A549 (cell line): ENCODE measurements around the gene SEMA5A. TPM values are rescaled to one million over a fixed set of nuclear protein-coding genes. Genes with fewer than 3 reads are reported as not detected.

Experiments used
- ATAC-seq, 2 experiments: fragments of 200-7000 bp in 1 of 2; fragments of >200 bp in 1 of 2; cut with Nextera tagmentation in 1 of 2; cut with Tn5 transposase in 1 of 2; 3 replicates each; pipeline versions ENCODE4 v1.8.0 to v1.9.1; 2018 to 2020; ENCODE audit warnings: mild to moderate bottlenecking in 1 of 2, moderate library complexity in 1 of 2
- CTCF ChIA-PET: fragments of 300-600 bp; sonication (Branson Sonifier 250); formaldehyde crosslinking; extraction: SDS; loops from one replicate; lab custom pipeline; 2021; ENCODE audit warnings: antibody characterized with exemption, inconsistent platforms; lab: Yijun Ruan, JAX
- POLR2A ChIA-PET: fragments of 350-600 bp; formaldehyde crosslinking; extraction: SDS; loops from one replicate; lab custom pipeline; 2021; ENCODE audit warnings: antibody characterized with exemption, inconsistent platforms; lab: Yijun Ruan, JAX
- DNase-seq, 2 experiments: peaks; one replicate each; pipeline versions ENCODE4 v3.0.0 to v3.0.0-alpha.2; 2011 to 2016; ENCODE audit warnings: low read depth in 1 of 2, low spot score in 1 of 2
- FAIRE-seq: peaks from 2 replicates; lab custom pipeline; 2011; peaks lifted over from hg19 to GRCh38; lab: Jason Lieb, UNC
- H3K27ac ChIP-seq, 2 experiments: fragments of >200 bp; sonication (Bioruptor Twin); formaldehyde crosslinking; 3 replicates each; pipeline ENCODE4 v1.5.1; 2016 to 2017
- H3K4me1 ChIP-seq: fragments of >200 bp; sonication (Bioruptor Twin); formaldehyde crosslinking; 3 replicates; pipeline ENCODE4 v1.6.1; 2016
- H3K4me2 ChIP-seq: fragments of >200 bp; sonication (Bioruptor Twin); formaldehyde crosslinking; 3 replicates; pipeline ENCODE4 v1.6.1; 2016
- H3K4me3 ChIP-seq: fragments of >200 bp; sonication (Bioruptor Twin); formaldehyde crosslinking; 3 replicates; pipeline ENCODE4 v1.5.1; 2016
- H3K9me3 ChIP-seq: fragments of >200 bp; sonication (Bioruptor Twin); formaldehyde crosslinking; 3 replicates; pipeline ENCODE4 v1.6.1; 2016
- BHLHE40 ChIP-seq: IDR thresholded peaks from 2 replicates; pipeline ENCODE4 v1.6.1; 2012; ENCODE audit warnings: low read depth, low read length, inconsistent platforms
- CBX8 ChIP-seq: fragments of 200-600 bp; sonication (generic); IDR thresholded peaks from 2 replicates; pipeline ENCODE4 v1.6.1; 2016
- CEBPB ChIP-seq, 2 experiments: fragments of >200 bp in 1 of 2; sonication (Bioruptor Twin) in 1 of 2; formaldehyde crosslinking in 1 of 2; IDR thresholded peaks; 2 replicates each; pipeline ENCODE4 v1.6.1; 2012 to 2016
- CHD4 ChIP-seq: fragments of 200-600 bp; sonication (generic); IDR thresholded peaks from 2 replicates; pipeline ENCODE4 v1.6.1; 2016; ENCODE audit warnings: antibody characterized with exemption, mild to moderate bottlenecking, borderline replicate concordance
- EHMT2 ChIP-seq: fragments of 200-600 bp; sonication (generic); IDR thresholded peaks from 2 replicates; pipeline ENCODE4 v1.6.1; 2016; ENCODE audit warnings: antibody characterized with exemption, low read depth, mild to moderate bottlenecking, moderate library complexity
- FOSB ChIP-seq: fragments of 250-450 bp; sonication (Bioruptor Pico); IDR thresholded peaks from 2 replicates; pipeline ENCODE4 v1.5.0; 2020; ENCODE audit warnings: mild to moderate bottlenecking, moderate library complexity
- FOSL2 ChIP-seq, 2 experiments: fragments of 450-650 bp in 1 of 2; fragments of >200 bp in 1 of 2; sonication (Bioruptor Twin) in 1 of 2; formaldehyde crosslinking; IDR thresholded peaks; 2 replicates each; pipeline versions ENCODE4 v1.5.0 to v1.6.1; 2016 to 2020; ENCODE audit warnings: mild to moderate bottlenecking in 1 of 2, moderate library complexity in 1 of 2
- HMGXB4 ChIP-seq: fragments of 250-450 bp; sonication (Bioruptor Pico); IDR thresholded peaks from 2 replicates; pipeline ENCODE4 v1.5.0; 2021; ENCODE audit warnings: mild to moderate bottlenecking, moderate library complexity, borderline replicate concordance
- JUNB ChIP-seq: fragments of >200 bp; sonication (Bioruptor Twin); formaldehyde crosslinking; IDR thresholded peaks from 2 replicates; pipeline ENCODE4 v1.6.1; 2016
- NPAS2 ChIP-seq: fragments of 250-450 bp; sonication (Bioruptor Pico); IDR thresholded peaks from 2 replicates; pipeline ENCODE4 v1.8.0; 2022; ENCODE audit warnings: mild to moderate bottlenecking, moderate library complexity, borderline replicate concordance
- PHF8 ChIP-seq: fragments of 200-600 bp; sonication (generic); IDR thresholded peaks from 2 replicates; pipeline ENCODE4 v1.6.1; 2016; ENCODE audit warnings: low read depth, mild to moderate bottlenecking, antibody characterized with exemption, moderate library complexity, borderline replicate concordance
- POLR2A ChIP-seq: IDR thresholded peaks from 2 replicates; pipeline ENCODE4 v1.6.1; 2012; ENCODE audit warnings: mild to moderate bottlenecking, low read length
- RAD21 ChIP-seq, 2 experiments: fragments of >200 bp in 1 of 2; sonication (Bioruptor Twin) in 1 of 2; formaldehyde crosslinking in 1 of 2; IDR thresholded peaks in 1 of 2; conservative IDR thresholded peaks in 1 of 2; 2 replicates in 1 of 2; 3 replicates in 1 of 2; pipeline ENCODE4 v1.6.1; 2012 to 2018; ENCODE audit warnings: inconsistent platforms in 1 of 2
- SMC3 ChIP-seq: fragments of >200 bp; sonication (Bioruptor Twin); formaldehyde crosslinking; IDR thresholded peaks from 3 replicates; pipeline ENCODE4 v1.6.1; 2018; ENCODE audit warnings: inconsistent platforms
- ZSCAN20 ChIP-seq: fragments of 250-450 bp; sonication (Bioruptor Pico); IDR thresholded peaks from 2 replicates; pipeline ENCODE4 v1.8.0; 2022; ENCODE audit warnings: mild to moderate bottlenecking, moderate library complexity
- WGBS: methylation state at CpG from one replicate; pipeline ENCODE4 v1.1.6; 2017; ENCODE audit errors: missing lambda C conversion rate; 5-methylcytosine and 5-hydroxymethylcytosine counted together
- polyA plus RNA-seq, 4 experiments: library from polyadenylated mRNA; depleted of rRNA in 3 of 4; stranded (reverse); fragments of >200 nt; fragmentation: RNase III in 1 of 4; extraction: RNeasy Plus Mini Kit Qiagen cat#74134 plus additional on column Dnase treatment in 1 of 4; gene quantifications; 2 replicates in 3 of 4; 3 replicates in 1 of 4; pipeline ENCODE4 v1.2.3, GENCODE V29; 2011 to 2017
- TF ChIP-seq, protein P1 (sequence below): fragments of >200 bp; sonication (Bioruptor Twin); formaldehyde crosslinking; IDR thresholded peaks from 2 replicates; pipeline ENCODE4 v1.6.1; 2016
- TF ChIP-seq, protein P2 (sequence below): fragments of >200 bp; sonication (Bioruptor Twin); formaldehyde crosslinking; IDR thresholded peaks from 3 replicates; pipeline ENCODE4 v1.6.1; 2016
- TF ChIP-seq, protein P3 (sequence below): fragments of >200 bp; sonication (Bioruptor Twin); formaldehyde crosslinking; IDR thresholded peaks from 3 replicates; pipeline ENCODE4 v1.5.1; 2016

The SEMA5A gene
- polyA plus RNA-seq, 2 of the 4 experiments (the other 2 are of a cell fraction) = not detected

DNA sequence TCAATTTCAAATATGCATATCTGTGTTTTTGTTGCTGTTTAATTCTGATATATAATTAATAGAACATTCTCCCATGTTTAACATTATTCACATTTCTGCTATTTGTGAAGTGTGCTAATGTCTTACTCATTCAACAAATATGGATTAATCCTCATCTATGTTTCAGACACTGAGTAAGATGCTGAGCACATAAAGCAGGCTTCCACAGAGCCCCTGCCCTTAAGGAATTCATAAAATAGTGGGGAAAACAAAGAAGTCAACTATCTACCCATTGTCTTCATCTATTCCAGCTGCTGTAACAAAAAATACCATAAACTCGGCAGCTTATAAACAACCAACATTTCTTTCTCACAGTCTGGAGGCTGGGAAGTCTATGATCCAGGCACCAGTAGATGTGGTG lies 333.3 kb downstream of the SEMA5A start:
- DNase-seq (no peak), FAIRE-seq (no peak), ATAC-seq (no peak)
- no peak overlapping the region for H3K4me2 ChIP-seq
- no peaks in the 10 kb centered on the region for H3K4me1 ChIP-seq
- POLR2A ChIA-PET = no interaction called here
- WGBS = 7% methylated on average over 1 of the region's 1 CpG
- H3K9me3 ChIP-seq = no peaks in the 10 kb centered on the region
- no peak overlapping the region for H3K4me3 ChIP-seq
- CTCF ChIA-PET = interaction anchor here (4.3 kb wide), 1 partner anchor 1285 kb away, joined by 18 read pairs; no protein-coding TSS in a partner anchor
- TF ChIP-seq, protein P1, sequence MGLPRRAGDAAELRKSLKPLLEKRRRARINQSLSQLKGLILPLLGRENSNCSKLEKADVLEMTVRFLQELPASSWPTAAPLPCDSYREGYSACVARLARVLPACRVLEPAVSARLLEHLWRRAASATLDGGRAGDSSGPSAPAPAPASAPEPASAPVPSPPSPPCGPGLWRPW = no peak
- TF ChIP-seq JUNB (no peak), FOSB (CRISPR knock-in tag) (no peak), CHD4 (no peak), EHMT2 (no peak), CBX8 (no peak), BHLHE40 (no peak), CEBPB (IDR thresholded peaks at IDR 0.05) (no peak), NPAS2 (no peak), POLR2A (no peak)
- TF ChIP-seq, protein P2, sequence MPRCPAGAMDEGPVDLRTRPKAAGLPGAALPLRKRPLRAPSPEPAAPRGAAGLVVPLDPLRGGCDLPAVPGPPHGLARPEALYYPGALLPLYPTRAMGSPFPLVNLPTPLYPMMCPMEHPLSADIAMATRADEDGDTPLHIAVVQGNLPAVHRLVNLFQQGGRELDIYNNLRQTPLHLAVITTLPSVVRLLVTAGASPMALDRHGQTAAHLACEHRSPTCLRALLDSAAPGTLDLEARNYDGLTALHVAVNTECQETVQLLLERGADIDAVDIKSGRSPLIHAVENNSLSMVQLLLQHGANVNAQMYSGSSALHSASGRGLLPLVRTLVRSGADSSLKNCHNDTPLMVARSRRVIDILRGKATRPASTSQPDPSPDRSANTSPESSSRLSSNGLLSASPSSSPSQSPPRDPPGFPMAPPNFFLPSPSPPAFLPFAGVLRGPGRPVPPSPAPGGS = no peak
- H3K27ac ChIP-seq = no peak overlapping the region

DNA sequence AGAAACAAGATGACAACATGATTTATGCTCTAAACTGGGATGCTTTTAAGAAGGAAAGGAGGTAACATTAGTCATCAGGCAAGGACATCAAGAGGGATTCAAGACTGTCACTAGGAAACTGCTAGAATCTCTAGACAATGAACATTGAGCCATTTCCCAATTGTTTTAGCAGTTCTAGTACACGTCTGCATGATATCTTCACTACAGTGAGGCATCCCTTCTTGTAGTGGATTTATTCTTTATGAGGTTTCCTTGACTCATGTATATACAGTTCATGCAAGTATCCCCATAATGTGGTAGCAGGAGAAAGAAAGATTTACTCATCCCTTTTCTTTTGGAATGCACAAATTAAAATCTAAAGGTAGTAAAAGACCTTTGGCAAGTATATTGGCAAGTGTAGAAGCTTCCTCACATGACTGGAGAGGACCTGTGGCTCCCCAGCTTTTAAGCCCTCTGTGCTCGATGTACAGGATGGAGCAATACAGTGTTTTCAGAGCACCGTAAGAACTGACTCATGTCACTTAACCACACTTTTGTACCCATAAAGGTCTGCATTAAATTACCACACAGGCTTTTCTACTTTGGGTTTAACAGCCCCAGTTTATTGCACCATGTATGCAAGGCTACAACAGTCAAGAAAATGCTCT lies 335.9 kb downstream of the SEMA5A start:
- no peak for FAIRE-seq
- Histone ChIP-seq H3K4me3 (no peak overlapping the region), H3K4me1 (no peaks in the 10 kb centered on the region), H3K4me2 (no peak overlapping the region), H3K27ac (no peak overlapping the region)
- ChIA-PET CTCF (interaction anchor here (0.5 to 4.3 kb wide), 3 partner anchors 1278 to 1282 kb away, joined by 3 to 18 read pairs (median 3); no protein-coding TSS in a partner anchor), POLR2A (no interaction called here)
- WGBS = 14% methylated on average over 3 of the region's 3 CpGs
- no peak for DNase-seq
- no peak for ATAC-seq
- no peak for TF ChIP-seq NPAS2
- no peak for TF ChIP-seq JUNB
- no peak for TF ChIP-seq SMC3
- no peak for TF ChIP-seq FOSL2 (IDR thresholded peaks at IDR 0.05)
- TF ChIP-seq FOSL2 (CRISPR knock-in tag; IDR thresholded peaks at IDR 0.05) = no peak
- no peak for TF ChIP-seq HMGXB4 (CRISPR knock-in tag)
- no peak for TF ChIP-seq ZSCAN20 (CRISPR knock-in tag)
- TF ChIP-seq, all 56 proteins: peak for 0
- H3K9me3 ChIP-seq = no peaks in the 10 kb centered on the region

DNA sequence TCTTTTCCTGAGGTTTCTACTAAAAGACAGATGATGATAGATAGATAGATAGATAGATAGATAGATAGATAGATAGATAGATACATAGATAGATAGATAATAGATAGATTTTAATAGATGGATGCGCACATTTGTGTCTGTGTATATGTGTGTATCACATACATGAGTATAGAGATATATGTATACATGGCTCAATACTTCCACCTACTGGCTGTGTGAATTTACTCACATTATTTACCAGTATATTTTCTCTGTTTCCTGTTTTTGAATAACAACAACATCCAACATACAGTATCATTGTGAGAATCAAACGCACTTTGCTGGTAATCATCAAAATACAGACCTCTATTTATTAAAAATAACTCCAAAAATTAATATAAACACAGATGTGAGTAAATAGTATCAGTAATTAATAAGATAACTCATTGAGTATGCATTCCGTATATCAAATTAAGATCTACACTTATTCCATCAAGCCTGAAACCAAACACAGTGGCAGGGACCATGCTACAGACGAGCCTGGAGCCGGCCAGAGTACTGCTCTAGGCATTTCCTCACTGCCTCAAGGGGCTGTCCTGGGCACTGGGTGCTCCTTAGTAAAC lies 338.0 kb downstream of the SEMA5A start:
- Histone ChIP-seq H3K9me3 (no peaks in the 10 kb centered on the region), H3K4me2 (no peak overlapping the region), H3K27ac (no peak overlapping the region), H3K4me1 (no peaks in the 10 kb centered on the region), H3K4me3 (no peak overlapping the region)
- POLR2A ChIA-PET = no interaction called here
- peak; percentile 68 to 85; a peak in 4 of 6 replicates for ATAC-seq
- TF ChIP-seq, protein P3, sequence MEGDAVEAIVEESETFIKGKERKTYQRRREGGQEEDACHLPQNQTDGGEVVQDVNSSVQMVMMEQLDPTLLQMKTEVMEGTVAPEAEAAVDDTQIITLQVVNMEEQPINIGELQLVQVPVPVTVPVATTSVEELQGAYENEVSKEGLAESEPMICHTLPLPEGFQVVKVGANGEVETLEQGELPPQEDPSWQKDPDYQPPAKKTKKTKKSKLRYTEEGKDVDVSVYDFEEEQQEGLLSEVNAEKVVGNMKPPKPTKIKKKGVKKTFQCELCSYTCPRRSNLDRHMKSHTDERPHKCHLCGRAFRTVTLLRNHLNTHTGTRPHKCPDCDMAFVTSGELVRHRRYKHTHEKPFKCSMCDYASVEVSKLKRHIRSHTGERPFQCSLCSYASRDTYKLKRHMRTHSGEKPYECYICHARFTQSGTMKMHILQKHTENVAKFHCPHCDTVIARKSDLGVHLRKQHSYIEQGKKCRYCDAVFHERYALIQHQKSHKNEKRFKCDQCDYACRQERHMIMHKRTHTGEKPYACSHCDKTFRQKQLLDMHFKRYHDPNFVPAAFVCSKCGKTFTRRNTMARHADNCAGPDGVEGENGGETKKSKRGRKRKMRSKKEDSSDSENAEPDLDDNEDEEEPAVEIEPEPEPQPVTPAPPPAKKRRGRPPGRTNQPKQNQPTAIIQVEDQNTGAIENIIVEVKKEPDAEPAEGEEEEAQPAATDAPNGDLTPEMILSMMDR = peak; percentile 59
- TF ChIP-seq PHF8 = no peak
- peak; percentile 70 to 77 for TF ChIP-seq RAD21 (conservative IDR thresholded peaks at IDR 0.05 in 1 of 2, IDR thresholded peaks at IDR 0.05 in 1 of 2)
- TF ChIP-seq SMC3 = peak; percentile 59; the same call in 2 of the 3 replicates
- TF ChIP-seq, all 56 proteins: peak for 3
- 23% methylated on average over 5 of the region's 5 CpGs for WGBS
- CTCF ChIA-PET = interaction anchor here (0.7 to 1.7 kb wide), 11 partner anchors 9 to 1321 kb away, joined by 3 to 29 read pairs (median 3); no protein-coding TSS in a partner anchor
- peak; percentile 25 to 52 for DNase-seq
- no peak for FAIRE-seq
